ENCODE measurements around the gene JAKMIP2.
"Not testable (repeated sequence)": the region's sequence is repeated elsewhere in the genome, so short reads cannot be mapped to it uniquely, and the experiment has no call there.

The JAKMIP2 gene

DNA sequence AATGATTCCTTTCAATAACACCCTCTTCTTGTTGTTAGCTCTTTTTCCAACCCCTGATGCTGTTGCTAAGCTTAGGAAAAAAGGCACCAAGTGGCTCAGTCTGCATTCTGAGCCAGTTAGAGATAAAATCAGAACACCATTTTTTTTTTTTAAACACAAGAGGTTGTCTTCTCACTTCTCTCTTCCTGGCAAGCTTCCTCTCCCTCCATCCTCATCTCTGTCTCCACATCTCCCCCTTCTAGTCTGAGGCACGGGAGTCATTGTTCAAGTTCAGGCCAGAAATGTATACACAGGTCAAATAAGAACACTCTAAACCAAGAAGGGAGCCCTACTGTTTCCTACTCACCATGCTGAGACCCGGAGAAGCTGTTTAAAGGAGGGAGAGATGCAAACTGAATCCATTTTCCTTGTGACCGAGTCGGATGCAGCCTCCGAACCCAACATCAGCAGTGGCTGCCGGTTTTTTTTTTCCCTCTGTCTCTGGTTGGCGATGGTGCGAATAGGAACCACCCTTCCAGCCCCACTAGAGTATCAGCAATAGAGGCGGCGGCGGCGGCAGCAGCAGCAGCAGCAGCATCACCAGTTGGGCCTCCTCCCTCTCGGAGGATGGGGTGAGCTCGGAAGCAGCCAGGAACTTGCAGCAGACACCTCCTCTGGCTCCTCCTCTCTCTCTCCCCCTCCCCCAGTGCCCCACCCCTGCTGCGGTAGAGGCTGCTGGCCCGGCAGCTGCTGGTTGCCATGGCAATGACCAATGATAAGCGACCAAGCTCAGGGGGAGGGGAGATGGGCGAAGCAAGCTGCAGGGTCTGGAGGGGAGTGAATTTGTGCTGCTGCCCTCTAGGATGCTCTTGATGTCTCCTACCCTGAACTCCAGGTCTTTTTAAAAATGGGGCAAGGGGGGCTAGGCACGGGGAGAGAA lies at the start of gene JAKMIP2:
JAKMIP2 (minus strand) TSS at position 619 of the 919 bp plus-strand sequence. CDS start 110,922 bp downstream, outside the sequence.
- DNase-seq, result peak; percentile 94

DNA sequence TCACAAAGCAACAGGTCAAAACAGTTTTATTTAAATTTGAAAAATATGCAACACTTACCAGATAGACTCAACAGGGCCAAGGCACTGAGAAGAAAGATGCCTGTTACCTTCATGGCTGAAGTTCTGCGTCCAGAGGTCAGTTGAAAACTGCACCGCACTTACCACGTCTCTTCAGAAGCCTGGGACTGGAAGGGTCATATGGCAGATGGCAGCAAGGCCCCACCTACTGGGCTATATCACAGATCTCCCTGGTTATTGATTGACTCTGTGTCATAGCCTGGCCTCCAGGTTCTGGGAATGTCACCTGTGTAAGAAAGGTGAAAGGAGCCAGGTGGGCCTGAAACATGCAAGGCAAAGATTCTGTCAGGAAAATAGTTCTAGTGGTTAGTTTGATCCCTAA lies 48.9 kb upstream of the JAKMIP2 start, which contains the start of gene SPINK1:
SPINK1 (minus strand) TSS at position 207 of the 400 bp plus-strand sequence; CDS start at position 113, 94 bp downstream.
- DNase-seq, result no peak

DNA sequence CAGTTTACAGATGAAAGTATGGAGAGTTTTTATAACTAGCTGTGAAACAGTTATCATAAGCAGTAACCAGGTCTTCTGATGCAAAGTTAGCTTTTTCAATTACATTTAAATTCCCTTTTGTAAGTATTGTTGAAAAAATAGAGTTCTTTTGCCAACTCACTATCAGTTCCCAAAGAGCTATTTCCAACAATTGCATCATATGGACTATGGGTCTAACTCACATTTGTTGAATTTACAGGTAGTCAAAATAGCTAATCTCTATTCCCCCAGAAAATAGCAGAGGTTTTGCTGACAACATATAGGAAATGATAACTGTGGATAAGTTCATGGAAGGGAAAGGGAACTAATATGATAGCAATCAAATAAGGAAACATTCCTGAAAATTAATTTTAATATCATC lies 47.5 kb upstream of the JAKMIP2 start:
- DNase-seq, result no peak

DNA sequence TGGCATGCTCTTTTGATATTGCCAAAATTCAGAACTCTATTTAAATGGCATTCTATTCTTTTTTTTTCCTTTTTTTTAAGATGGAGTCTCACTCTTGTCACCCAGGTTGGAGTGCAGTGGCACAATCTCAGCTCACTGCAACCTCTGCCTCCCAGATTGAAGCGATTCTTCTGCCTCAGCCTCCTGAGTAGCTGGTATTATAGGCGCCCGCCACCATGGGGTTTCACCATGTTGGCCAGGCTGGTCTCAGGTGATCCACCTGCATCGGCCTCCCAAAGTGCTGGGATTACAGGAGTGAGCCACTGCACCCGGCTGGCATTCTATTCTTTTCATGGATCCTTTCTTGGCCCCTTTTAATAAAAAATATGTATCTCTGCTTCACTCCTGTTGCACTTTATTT lies 44.5 kb upstream of the JAKMIP2 start:
- not testable (repeated sequence) for DNase-seq

DNA sequence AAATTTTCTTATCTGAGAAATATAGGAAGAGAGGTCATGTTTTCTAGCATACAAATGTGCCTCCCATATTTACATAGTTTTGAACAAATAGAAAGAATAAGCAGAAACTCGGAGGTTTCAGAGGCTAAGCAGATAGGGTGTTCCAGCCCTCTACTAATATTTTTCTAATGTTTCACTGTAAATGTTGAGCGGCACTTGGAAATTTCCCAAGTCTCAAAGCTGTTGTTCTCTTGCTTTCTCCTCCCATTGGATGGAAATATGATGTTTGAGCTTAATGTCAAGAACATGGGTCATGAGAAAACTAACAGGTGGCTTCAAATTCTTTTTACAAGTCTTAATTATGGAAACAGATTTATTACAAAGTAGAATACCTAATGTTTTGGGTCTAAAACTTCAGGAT lies 43.8 kb upstream of the JAKMIP2 start:
- no peak for DNase-seq

DNA sequence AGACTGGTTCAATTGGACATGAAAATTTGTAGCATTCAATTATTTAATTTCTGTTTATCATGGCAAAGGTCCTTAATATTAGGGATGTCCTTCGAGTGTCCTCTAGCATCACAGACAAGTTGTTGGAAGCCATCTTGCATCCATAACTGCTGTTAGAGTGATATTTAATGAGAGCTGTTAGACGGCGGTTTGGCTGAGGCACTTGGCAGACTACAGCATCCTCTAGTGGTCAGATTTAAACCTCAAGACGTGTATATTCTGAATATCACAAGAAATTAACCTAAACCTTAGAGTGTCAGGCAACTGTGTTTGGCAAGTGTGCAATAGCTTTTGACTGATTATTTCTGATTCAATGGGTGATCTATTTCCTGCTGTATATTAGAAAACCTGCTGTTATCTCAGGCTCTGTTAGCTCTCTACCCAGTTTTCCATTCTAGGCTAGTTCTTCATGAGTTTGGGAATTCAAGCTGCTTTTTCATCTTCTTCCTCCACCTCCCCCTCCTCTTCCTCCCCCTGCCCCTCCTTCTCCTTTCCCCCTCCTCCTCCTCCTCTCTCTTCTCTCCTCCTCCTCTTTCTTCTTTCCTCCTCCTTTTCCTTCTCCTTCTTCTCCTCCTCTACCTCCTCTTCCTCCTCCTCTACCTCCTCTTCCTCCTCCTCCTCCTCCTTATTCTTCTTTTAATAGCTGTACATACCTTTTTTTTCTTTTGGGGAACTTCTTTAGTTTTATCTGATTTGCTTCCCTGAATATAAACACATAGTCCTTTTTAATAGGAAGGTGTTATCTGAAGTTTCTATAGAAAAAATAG lies 40.4 kb upstream of the JAKMIP2 start:
- DNase-seq, result peak; percentile 63

DNA sequence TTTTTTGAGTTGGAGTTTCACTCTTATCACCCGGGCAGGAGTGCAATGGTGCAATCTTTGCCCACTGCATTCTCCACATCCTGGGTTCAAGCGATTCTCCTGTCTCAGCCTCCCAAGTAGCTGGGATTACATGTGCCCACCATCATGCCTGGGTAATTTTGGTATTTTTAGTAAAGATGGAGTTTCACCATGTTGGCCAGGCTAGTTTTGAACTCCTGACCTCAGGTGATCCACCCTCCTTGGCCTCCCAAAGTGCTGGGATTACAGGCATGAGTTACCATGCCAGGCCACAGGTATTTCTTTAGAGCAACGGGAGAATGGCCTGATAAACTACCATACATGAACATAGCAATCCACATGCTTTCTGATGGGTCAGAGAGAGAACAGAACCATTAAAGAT lies 39.7 kb upstream of the JAKMIP2 start:
- DNase-seq, result not testable (repeated sequence)

DNA sequence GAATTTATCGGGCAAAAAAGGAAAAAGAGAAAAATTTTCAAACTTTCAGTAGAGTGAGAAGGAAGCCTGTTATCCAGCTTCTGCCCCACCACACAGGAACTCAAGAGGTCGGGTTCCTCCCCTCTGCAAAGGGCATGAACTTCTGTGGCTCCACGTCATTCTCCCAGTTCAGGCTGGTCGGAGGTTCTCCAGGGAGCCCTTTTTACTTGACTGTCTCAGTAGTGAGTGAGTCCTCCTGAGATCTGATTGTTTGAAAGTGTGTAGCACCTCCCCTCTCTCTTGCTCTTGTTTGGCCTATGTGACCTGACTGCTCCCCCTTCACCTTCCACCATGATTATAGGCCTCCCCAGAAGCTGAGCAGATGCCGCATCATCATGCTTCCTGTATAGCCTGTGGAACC lies 39.2 kb upstream of the JAKMIP2 start:
- DNase-seq, result no peak

DNA sequence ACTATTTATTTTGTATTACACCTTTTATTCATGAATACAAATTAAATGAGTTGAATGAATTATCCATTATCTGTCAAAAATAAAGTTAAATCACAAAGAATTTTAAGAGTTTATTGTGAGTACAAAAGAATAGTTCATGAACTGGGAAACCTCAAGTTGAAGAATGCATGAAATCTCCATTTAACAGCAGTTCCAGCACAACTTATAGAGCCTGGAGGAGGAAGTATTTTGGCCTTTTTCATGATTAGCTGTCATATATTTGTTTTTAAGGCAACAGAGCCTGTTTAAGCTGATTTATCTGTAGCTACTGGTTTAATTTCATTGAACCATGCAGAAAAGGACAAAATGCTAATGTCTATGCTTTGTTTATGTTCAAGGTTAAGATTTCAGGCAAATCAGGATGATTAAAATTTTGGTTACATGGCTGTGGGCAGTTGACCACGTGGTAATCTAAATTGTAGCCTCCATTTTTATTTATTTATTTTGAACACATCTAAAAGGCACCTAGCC lies 36.8 kb upstream of the JAKMIP2 start:
- no peak for DNase-seq

DNA sequence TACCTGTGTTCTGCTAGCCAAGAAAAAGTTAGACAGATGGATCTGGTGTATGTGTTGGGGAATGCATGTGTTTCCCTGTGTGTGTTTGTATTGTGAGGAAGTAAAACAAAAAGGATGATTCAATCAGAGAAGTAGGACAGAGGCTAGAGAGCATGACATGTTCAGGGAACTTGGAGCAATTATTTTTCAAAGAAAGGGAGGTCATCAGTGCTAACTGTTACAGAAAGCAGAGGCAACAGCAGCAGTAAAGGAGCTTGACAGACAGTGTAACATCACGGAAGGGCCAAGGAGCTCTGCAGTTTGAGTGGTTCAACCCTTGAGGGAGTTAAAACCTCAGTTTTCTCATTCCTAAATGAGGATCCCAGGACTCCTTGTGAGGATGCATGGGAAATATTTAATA lies 35.8 kb upstream of the JAKMIP2 start:
- no peak for DNase-seq

DNA sequence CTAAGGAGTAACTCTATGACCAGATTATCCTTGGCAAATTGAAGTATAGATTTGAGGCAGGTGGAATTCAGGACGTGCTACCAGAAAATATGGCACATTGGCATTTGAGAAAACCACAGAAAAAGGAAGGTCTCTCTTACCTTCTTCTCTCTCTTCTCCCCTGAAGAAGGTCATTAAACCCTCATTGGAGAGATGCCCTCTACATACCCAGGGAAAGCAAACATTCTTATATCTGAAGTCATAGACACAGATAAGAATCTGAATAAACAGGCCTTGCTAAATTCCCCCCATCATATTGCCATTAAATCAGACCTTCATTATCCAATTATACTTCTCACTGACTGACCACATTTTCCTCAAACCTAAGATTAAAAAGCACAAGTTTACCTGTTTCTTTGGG lies 31.2 kb upstream of the JAKMIP2 start:
- no peak for DNase-seq

DNA sequence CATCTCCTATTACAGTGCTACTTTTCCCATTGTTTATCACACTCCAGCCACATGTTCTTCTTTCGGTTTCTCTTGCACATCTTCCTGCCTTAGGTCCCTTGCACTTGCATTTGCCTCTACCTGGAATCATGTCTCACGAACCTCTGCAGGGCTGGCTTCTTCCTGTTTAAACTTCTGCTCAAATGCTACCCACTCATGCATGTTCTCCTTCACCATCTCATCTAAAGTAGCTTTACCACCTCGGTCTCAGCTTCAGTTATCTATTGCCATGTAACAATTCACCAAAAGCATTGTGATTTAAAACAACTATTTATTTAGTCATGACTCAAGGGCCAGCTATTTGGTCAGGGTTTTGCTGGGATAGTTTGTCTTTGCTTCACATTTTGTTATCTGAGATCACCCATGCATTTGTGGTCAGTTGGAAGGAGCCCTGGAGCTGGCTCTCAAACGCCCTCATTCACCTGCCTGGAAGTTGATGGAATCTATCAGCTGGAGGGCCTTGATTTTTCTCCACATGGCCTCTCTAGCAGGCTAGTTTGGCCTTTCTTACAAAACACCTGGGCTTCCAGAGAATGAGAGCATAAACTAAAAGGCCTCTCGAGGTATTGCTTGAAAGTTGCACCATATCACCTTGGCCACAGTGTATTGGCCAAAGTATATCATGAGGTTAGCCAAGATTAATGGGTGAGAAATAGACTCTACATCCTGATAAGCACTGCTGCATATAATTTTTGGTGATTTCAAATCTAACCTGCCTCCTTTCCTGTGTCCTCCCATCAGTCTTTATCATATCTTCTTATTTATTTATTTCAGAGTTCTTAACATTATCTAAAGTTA lies 27.5 kb upstream of the JAKMIP2 start:
- DNase-seq, result no peak

DNA sequence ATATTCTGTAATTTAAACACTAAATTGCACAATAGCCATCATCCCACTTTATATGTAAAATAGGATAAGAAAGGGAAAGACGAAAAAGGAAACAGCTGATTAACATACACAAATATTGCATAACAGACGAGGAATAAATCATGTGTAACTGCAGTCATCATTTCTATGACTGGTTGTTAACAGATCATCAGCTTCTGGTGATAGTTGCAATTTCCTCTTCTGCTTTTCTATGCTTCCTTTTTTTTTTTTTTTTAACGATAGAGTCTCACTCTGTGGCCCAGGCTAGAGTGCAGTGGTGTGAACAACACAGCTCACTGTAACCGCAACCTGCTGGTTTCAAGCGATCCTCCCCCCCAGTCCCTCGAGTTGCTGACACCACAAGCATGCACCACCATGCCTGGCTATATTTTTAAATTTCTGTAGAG lies 22.5 kb upstream of the JAKMIP2 start:
- DNase-seq, result peak; percentile 47

DNA sequence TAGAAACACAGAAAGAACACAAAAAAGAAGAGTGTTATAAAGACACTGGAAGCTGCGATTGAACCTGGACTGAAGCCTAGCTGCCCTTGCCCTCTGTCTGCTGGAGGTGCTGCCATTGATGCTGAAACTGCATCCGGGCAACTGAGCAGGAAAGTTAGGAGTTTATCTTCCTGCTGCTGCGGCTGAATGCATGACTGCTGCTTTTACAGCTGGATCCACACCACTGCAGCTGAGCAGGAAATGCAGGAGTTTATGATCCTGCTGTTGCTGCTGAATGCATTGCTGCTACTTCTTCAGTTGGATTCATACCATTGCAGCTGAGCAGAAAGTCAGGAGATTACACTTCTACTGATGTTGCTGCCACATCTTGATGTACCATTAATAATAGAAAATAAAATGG lies 21.8 kb upstream of the JAKMIP2 start:
- DNase-seq, result no peak

DNA sequence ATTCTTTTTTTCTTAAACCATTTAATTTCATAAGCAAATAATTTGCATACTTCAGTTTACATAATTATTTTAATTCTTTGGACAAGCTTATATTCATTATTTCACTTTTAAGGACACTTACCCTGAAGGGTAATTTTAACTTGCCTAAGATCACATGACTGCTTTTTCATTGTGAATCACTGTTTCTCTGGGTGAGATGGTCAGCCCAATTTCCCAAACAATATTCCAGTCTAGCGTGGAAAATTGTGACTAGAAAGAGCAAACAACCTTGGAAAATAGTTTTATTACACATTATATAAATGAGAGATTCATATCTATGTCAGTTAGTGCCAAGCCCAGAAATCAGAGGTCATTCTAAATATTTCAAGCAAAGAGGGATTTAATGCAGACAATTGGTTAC lies 21.4 kb upstream of the JAKMIP2 start:
- no peak for DNase-seq

DNA sequence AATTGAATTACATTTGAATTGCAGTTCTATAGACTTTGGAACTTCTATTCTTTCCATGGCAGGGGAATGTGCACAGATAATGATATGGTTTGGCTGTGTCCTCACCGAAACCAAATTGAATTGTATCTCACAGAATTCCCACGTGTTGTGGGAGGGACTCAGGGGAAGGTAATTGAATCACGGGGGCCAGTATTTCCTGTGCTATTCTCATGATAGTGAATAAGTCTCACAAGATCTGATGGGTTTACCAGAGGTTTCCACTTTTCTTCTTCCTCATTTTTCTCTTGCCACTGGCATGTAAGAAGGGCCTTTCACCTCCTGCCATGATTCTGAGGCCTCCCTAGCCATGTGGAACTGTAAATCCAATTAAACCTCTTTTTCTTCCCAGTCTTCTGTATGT lies 20.6 kb upstream of the JAKMIP2 start:
- DNase-seq, result not testable (repeated sequence)

DNA sequence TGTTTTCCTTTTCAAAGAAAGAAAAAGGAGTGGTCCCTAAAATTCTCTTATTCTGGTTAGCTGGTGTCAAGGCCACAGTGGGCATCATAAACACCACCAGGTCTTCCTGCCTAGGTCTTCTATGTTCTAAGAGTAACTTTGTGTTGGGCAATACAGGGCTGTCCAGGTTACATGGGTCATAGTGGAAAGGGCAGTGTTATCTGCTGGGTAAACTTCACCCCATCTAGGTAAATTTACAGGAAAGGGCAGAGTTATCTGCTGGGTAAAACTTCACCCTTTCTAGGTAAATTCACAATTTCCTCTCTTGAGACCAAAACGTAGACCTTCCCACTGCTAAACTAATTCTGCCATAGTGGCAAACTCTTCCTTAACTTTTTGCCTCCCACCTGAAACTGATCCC lies 18.9 kb upstream of the JAKMIP2 start:
- DNase-seq, result no peak

DNA sequence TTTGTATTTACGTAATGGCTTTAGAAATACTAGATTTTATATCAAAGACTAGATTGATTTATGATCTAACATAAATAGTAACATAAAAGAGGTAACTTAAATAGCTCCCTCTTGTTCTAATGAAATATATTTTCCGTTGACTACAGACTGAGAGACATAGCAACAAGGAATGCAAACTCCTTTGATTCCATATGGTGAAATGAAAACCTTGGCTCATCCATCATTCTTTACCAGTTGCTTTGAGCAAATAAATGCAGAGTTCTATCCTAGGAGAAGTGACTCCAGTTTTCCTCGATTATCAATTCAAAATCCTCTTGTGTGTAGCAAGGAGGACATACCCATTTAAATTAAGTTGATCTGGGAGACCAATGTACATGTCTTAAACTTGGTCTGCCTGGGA lies 18.0 kb upstream of the JAKMIP2 start:
- no peak for DNase-seq

DNA sequence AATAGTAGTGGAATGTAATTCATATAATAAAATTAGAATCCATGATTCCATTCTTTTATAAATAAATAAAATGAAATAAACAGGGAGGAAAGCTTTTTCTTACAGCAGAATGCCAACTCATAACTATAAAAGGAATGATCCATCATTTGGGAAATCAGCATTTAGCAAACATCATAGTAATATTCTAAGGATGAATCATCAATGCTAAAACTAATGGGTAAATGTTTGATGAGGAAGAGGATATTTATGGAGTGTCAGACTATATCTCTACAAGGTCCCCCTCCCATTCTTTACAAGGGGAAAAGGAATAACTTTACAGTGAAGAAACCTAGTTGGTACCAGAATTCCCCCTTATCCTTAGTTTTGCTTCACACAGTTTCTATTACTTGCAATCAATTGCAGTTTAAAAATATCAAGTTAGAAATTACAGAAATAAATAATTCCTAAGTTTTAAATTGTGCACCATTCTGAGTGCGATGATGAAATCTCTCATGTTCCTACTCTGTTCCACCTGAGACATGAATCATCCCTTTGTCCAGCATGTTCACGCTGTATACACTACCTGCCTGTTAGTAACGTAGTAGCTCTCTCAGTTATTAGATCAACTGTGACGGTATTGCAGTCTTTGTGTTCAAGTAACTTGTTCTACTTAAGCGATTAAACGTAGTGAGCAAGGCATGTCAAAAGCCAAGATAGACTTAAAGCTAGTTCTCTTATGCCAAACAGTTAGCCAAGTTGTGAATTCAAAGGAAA lies 14.2 kb upstream of the JAKMIP2 start:
- DNase-seq, result no peak

DNA sequence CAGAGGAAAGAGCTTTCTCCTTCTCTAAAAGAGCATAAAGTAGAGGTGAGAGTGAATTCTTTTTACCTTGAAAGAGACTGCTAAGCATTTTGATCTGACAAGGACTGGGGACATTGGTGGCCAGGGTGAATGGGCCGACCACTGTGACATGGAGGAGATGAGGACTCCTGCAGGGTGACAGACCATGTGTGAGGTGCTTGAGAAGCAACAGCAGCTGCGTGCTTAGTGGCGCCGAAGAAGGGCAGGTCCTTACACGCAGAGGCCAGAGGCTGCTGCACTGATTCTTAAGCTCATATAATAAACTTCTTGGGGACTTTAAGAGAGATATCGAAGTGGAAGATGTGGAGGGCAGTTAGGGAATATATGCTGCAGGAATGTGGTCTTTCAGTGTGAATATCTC lies 8.7 kb upstream of the JAKMIP2 start:
- no peak for DNase-seq

DNA sequence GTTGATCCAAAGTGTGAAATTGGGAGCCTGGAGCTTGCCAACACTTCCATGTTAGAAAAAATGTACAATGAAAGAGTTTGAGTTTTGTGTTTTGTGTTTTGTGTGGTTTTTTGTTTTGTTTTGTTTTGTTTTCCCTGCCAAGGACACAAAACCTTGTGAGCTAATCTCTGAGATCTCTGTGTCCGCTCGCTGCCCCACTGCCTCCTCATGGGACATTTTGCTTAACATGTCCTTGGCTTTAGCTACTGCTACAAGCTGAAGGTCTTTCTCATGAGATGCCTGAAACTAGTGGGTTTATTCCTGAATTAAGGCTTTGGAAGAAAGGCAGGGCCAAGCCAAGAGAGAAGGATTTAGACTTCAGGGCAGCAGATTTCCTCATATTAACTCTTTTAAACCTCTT lies 7.3 kb upstream of the JAKMIP2 start:
- DNase-seq, result no peak

DNA sequence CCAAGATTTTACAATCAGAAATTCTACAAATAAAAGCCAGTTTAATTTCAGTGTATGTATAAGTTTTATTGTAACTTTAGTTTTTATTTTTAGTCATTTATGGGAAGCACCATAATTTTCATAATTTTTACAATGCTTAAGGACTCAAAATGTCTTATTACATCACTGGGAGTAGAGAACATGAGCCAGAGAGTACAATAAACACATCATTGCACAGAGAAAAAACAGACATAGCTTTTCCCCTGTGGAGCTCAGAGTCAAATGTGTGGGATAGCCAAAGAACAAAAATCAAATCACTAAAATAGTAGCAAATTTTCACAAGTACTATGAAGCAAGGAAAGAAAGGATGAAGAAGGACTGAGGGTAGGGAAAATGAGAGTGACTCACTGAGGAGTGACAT lies 5.5 kb upstream of the JAKMIP2 start:
- no peak for DNase-seq

Data from CD4-positive, alpha-beta T cell treated with Interleukin-10 for 1 hour (primary cell).